ENCODE data around the gene NUAK1.

The NUAK1 gene

GRCh38 chr12:106161491-106161890, 22.7 kb upstream of the NUAK1 start:
- TF ChIP-seq CTCF (IDR thresholded peaks at IDR 0.05; ENCODE audit: extremely low read depth, missing control alignments): no peak
- DNase-seq (ENCODE audit: low spot score): no peak

GRCh38 chr12:106160915-106161314, 22.2 kb upstream of the NUAK1 start:
- DNase-seq (ENCODE audit: low spot score): no peak
- TF ChIP-seq CTCF (IDR thresholded peaks at IDR 0.05; ENCODE audit: extremely low read depth, missing control alignments): no peak

- no peak for DNase-seq (ENCODE audit: low spot score)
- no peak for TF ChIP-seq CTCF (IDR thresholded peaks at IDR 0.05; ENCODE audit: extremely low read depth, missing control alignments)
These were observed 19.0 kb upstream of the NUAK1 start for GRCh38 chr12:106157802-106158201.

GRCh38 chr12:106154751-106155273, 16.1 kb upstream of the NUAK1 start:
- DNase-seq (ENCODE audit: low spot score): no peak
- TF ChIP-seq CTCF (IDR thresholded peaks at IDR 0.05; ENCODE audit: extremely low read depth, missing control alignments): no peak

GRCh38 chr12:106152334-106152733, 13.6 kb upstream of the NUAK1 start:
- DNase-seq (ENCODE audit: low spot score): no peak
- no peak for TF ChIP-seq CTCF (IDR thresholded peaks at IDR 0.05; ENCODE audit: extremely low read depth, missing control alignments)

GRCh38 chr12:106150555-106150954, 11.8 kb upstream of the NUAK1 start:
- DNase-seq (ENCODE audit: low spot score): no peak
- no peak for TF ChIP-seq CTCF (IDR thresholded peaks at IDR 0.05; ENCODE audit: extremely low read depth, missing control alignments)

- no peak for DNase-seq (ENCODE audit: low spot score)
- peak; percentile 31 for TF ChIP-seq CTCF (IDR thresholded peaks at IDR 0.05; ENCODE audit: extremely low read depth, missing control alignments)
These were observed 10.5 kb upstream of the NUAK1 start for GRCh38 chr12:106149096-106149784.
